Measurements from ENCODE around the gene ABCA4.
A peak's percentile ranks its signal among the peaks of the same experiment; 100 is the strongest.

ABCA4 gene

DNA sequence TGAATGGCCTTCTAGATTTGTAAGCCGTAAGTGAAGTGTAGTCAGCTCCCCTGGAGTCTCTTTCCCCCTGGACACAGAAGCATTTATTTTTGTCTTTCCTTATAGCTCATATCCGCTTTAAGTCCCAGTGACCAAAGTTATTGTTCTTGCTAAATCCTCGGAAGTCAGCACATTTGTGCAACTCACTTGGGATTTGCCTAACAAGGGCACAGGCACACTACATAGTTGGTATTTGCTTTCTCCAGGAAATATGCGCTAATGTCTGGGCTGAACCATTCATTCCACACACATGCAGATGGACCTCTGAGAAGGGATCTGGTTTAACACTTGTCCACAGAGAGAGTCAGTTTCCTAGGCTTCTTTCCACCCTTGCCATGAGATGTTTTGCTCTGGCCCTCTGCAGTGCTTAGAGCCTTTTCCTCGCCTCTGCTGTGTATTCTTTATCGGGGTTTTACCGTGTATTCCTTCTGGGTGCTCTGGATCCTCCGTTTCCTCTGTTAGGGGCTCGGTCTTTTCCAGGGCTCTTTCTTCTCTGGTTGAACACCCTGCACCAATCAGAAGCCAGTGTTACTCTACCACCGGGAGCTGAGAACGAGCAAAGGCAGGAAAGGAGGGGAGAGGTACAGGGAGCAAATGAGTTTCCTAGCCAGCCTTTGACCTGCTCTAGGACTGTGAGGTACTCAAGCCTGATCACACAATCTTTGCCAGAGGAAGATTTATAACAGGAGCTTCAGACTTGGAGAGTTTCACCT lies 72.4 kb downstream of the ABCA4 start:
- no peak for TF ChIP-seq REST (IDR thresholded peaks at IDR 0.05; ENCODE audit: insufficient read depth in 1 of 2, low read depth in 2 of 2, low read length in 2 of 2)
- TF ChIP-seq FOXP2 (optimal IDR thresholded peaks at IDR 0.05; ENCODE audit: borderline replicate concordance, extremely low read depth, extremely low read length, insufficient read depth): no peak

- no peak for TF ChIP-seq FOXP2 (optimal IDR thresholded peaks at IDR 0.05; ENCODE audit: borderline replicate concordance, extremely low read depth, extremely low read length, insufficient read depth)
- no peak for TF ChIP-seq TAF1 (IDR thresholded peaks at IDR 0.05; ENCODE audit: borderline replicate concordance, insufficient read depth, low read length)
- TF ChIP-seq SIN3A (IDR thresholded peaks at IDR 0.05; ENCODE audit: borderline replicate concordance, insufficient read depth, low read length): no peak
- no peak for TF ChIP-seq POLR2AphosphoS5 (IDR thresholded peaks at IDR 0.05; ENCODE audit: low read depth, low read length)
- TF ChIP-seq REST (IDR thresholded peaks at IDR 0.05; ENCODE audit: insufficient read depth in 1 of 2, low read depth in 2 of 2, low read length in 2 of 2): no peak
Observed at GRCh38 chr1:94047949-94048348, 73.0 kb downstream of the ABCA4 start.

GRCh38 chr1:94045465-94046056 lies 75.4 kb downstream of the ABCA4 start:
- TF ChIP-seq REST (IDR thresholded peaks at IDR 0.05; ENCODE audit: insufficient read depth in 1 of 2, low read depth in 2 of 2, low read length in 2 of 2) (0 out of 4 replicates have a peak, but pooled peaks of 1 of the 2 experiments have one; percentile 17), FOXP2 (optimal IDR thresholded peaks at IDR 0.05; ENCODE audit: borderline replicate concordance, extremely low read depth, extremely low read length, insufficient read depth) (no peak), SIN3A (IDR thresholded peaks at IDR 0.05; ENCODE audit: borderline replicate concordance, insufficient read depth, low read length) (no peak), POLR2AphosphoS5 (IDR thresholded peaks at IDR 0.05; ENCODE audit: low read depth, low read length) (no peak), TAF1 (IDR thresholded peaks at IDR 0.05; ENCODE audit: borderline replicate concordance, insufficient read depth, low read length) (no peak)

- TF ChIP-seq POLR2AphosphoS5 (IDR thresholded peaks at IDR 0.05; ENCODE audit: low read depth, low read length): no peak
- TF ChIP-seq TAF1 (IDR thresholded peaks at IDR 0.05; ENCODE audit: borderline replicate concordance, insufficient read depth, low read length): no peak
- no peak for TF ChIP-seq SIN3A (IDR thresholded peaks at IDR 0.05; ENCODE audit: borderline replicate concordance, insufficient read depth, low read length)
- TF ChIP-seq FOXP2 (optimal IDR thresholded peaks at IDR 0.05; ENCODE audit: borderline replicate concordance, extremely low read depth, extremely low read length, insufficient read depth): no peak
- no peak for TF ChIP-seq REST (IDR thresholded peaks at IDR 0.05; ENCODE audit: insufficient read depth in 1 of 2, low read depth in 2 of 2, low read length in 2 of 2)
Observed at GRCh38 chr1:94044891-94045290, 76.1 kb downstream of the ABCA4 start.

Measured in PFSK-1 (cell line).